GM12891 (cell line): ENCODE data around the gene TMOD3.

ENCODE experiments used
- DNase-seq: peaks from one replicate; pipeline ENCODE4 v3.0.0; 2011; ENCODE audit warnings: low spot score; ENCODE audit not compliant: insufficient read length
- FAIRE-seq: peaks from 2 replicates; lab custom pipeline; 2011; peaks lifted over from hg19 to GRCh38; lab: Jason Lieb, UNC
- PAX5 ChIP-seq: IDR thresholded peaks from 2 replicates; pipeline ENCODE4 v1.6.1; 2011; ENCODE audit warnings: low read length, moderate library complexity, mild to moderate bottlenecking; ENCODE audit not compliant: insufficient read depth, severe bottlenecking
- POLR2A ChIP-seq: IDR thresholded peaks from 2 replicates; pipeline ENCODE4 v1.6.1; 2011; ENCODE audit warnings: low read depth, low read length, control low read depth
- POLR2AphosphoS5 ChIP-seq: IDR thresholded peaks from 2 replicates; pipeline ENCODE4 v1.6.1; 2011; ENCODE audit warnings: low read depth, low read length, control low read depth
- POU2F2 ChIP-seq: IDR thresholded peaks from 2 replicates; pipeline ENCODE4 v1.6.1; 2011; ENCODE audit warnings: low read depth, mild to moderate bottlenecking, control low read depth, low read length, moderate library complexity
- SPI1 ChIP-seq: IDR thresholded peaks from 2 replicates; pipeline ENCODE4 v1.6.1; 2011; ENCODE audit warnings: low read depth, low read length, control low read depth
- TAF1 ChIP-seq: IDR thresholded peaks from 2 replicates; pipeline ENCODE4 v1.6.1; 2011; ENCODE audit warnings: low read depth, low read length, control low read depth

The TMOD3 gene

GRCh38 chr15:51938286-51938685 is 108.8 kb downstream of the TMOD3 start:
- FAIRE-seq (no peak), DNase-seq (no peak)
- TF ChIP-seq POLR2A (no peak), POU2F2 (no peak), TAF1 (no peak), PAX5 (no peak), POLR2AphosphoS5 (no peak), SPI1 (no peak)

- TF ChIP-seq POLR2A (no peak), POU2F2 (no peak), POLR2AphosphoS5 (no peak), PAX5 (no peak), TAF1 (no peak), SPI1 (no peak)
- FAIRE-seq, result no peak
- no peak for DNase-seq
Measured at GRCh38 chr15:51939216-51939615, 109.8 kb downstream of the TMOD3 start.

- TF ChIP-seq POLR2AphosphoS5, result no peak
- TF ChIP-seq POU2F2, result no peak
- TF ChIP-seq PAX5, result no peak
- no peak for TF ChIP-seq SPI1
- TF ChIP-seq POLR2A, result no peak
- FAIRE-seq (no peak), DNase-seq (no peak)
Measured at GRCh38 chr15:51947124-51947523, 117.7 kb downstream of the TMOD3 start.

GRCh38 chr15:51952805-51953204 is 123.4 kb downstream of the TMOD3 start:
- FAIRE-seq (no peak), DNase-seq (no peak)
- no peak for TF ChIP-seq TAF1
- TF ChIP-seq POLR2AphosphoS5, result no peak
- TF ChIP-seq SPI1, result no peak
- TF ChIP-seq PAX5, result no peak

- DNase-seq (no peak), FAIRE-seq (no peak)
- TF ChIP-seq SPI1 (no peak), TAF1 (no peak), POU2F2 (no peak)
Measured at GRCh38 chr15:51955504-51955903, 126.1 kb downstream of the TMOD3 start.
